SK-N-MC (cell line): Measurements from ENCODE around the gene CD300A.

Source experiments
- EZH2 ChIP-seq: fragments of 200-600 bp; sonication (generic); IDR thresholded peaks from one replicate; pipeline ENCODE4 v1.6.1; 2017; ENCODE audit warnings: antibody characterized with exemption
- FOXP2 ChIP-seq: optimal IDR thresholded peaks from 2 replicates; pipeline ENCODE3; 2011; ENCODE audit warnings: mild to moderate bottlenecking, moderate library complexity; ENCODE audit not compliant: insufficient read depth; ENCODE audit errors: extremely low read length, control extremely low read depth
- POLR2AphosphoS5 ChIP-seq: IDR thresholded peaks from 2 replicates; pipeline ENCODE4 v1.6.1; 2012; ENCODE audit warnings: mild to moderate bottlenecking, low read depth, low read length, borderline replicate concordance

- TF ChIP-seq FOXP2, result no peak
- no peak for TF ChIP-seq EZH2
- no peak for TF ChIP-seq POLR2AphosphoS5
These were observed 61.3 kb downstream of the CD300A start for GRCh38 chr17:74527756-74528155.
